Mesothelial cell of epicardium (in vitro differentiated cells): Measurements from ENCODE around the gene HLA-DOB. TPM values are rescaled to one million over a fixed set of nuclear protein-coding genes. Genes with fewer than 3 reads are reported as not detected.

Source experiments
- DNase-seq, 2 experiments: peaks; one replicate each; pipeline ENCODE4 v3.0.0; 2021; ENCODE audit warnings: low spot score in 2 of 2; ENCODE audit not compliant: unreplicated experiment in 2 of 2
- H3K27ac Mint-ChIP-seq: 2 replicates; pipeline ENCODE4 v1.8.0; 2021; ENCODE audit warnings: mixed read lengths
- H3K27me3 Mint-ChIP-seq: 2 replicates; pipeline ENCODE4 v1.8.0; 2021; ENCODE audit warnings: low read depth, mixed read lengths
- H3K36me3 Mint-ChIP-seq: 2 replicates; pipeline ENCODE4 v1.8.0; 2021; ENCODE audit warnings: mixed read lengths
- H3K4me1 Mint-ChIP-seq: 2 replicates; pipeline ENCODE4 v1.8.0; 2021; ENCODE audit warnings: mixed read lengths
- H3K4me3 Mint-ChIP-seq: 2 replicates; pipeline ENCODE4 v1.8.0; 2021; ENCODE audit warnings: mild to moderate bottlenecking, moderate library complexity, mixed read lengths
- H3K9me3 Mint-ChIP-seq: 2 replicates; pipeline ENCODE4 v1.8.0; 2021; ENCODE audit warnings: mixed read lengths
- total RNA-seq: library from RNA; stranded (reverse); gene quantifications from 3 replicates; pipeline ENCODE4 v1.2.1, GENCODE V29; 2021
- TF ChIP-seq, protein P1 (sequence below): fragments of 200-600 bp; sonication (generic); IDR thresholded peaks from one replicate; pipeline ENCODE4 v1.5.0; 2021; ENCODE audit warnings: antibody characterized with exemption; ENCODE audit not compliant: unreplicated experiment

Gene HLA-DOB
- total RNA-seq, 1 donor from 2014 or later = 0.45 TPM

DNA sequence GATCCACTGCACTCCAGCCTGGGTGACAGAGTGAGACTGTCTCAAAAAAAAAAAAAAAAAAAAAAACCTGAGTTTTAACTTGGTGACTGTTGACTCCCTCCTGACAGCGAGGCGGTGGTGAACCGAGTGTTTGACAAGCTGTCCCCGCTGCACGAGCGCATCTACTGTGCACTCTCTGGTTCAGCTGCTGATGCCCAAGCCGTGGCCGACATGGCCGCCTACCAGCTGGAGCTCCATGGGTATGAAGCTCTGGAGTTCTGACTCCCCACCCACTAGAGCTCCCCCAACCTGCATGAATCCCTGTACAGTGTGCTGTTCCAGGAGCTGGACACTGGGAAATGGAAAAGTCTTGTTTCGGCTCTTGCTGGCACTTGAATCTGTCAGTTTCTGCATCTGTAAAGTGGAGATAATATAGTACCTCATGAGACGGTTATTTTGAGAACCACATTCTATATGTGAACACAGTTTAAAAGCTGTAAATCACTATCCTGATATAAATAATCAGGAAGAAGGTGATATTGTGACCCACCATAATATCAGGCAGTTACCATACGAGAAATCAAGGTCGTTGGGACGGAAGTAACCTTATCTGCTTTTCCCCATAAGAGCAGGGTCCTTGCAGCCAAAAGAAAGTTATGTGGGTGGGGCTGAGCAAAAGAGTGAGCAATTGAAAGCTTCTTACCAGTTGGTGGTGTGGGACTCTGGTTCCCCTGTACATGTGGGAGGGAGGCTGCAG, 40.5 kb upstream of the HLA-DOB start:
- no peaks in the 10 kb centered on the region for H3K36me3 Mint-ChIP-seq
- peaks cover 71% of the 10 kb centered on the region for H3K27me3 Mint-ChIP-seq
- TF ChIP-seq, protein P1, sequence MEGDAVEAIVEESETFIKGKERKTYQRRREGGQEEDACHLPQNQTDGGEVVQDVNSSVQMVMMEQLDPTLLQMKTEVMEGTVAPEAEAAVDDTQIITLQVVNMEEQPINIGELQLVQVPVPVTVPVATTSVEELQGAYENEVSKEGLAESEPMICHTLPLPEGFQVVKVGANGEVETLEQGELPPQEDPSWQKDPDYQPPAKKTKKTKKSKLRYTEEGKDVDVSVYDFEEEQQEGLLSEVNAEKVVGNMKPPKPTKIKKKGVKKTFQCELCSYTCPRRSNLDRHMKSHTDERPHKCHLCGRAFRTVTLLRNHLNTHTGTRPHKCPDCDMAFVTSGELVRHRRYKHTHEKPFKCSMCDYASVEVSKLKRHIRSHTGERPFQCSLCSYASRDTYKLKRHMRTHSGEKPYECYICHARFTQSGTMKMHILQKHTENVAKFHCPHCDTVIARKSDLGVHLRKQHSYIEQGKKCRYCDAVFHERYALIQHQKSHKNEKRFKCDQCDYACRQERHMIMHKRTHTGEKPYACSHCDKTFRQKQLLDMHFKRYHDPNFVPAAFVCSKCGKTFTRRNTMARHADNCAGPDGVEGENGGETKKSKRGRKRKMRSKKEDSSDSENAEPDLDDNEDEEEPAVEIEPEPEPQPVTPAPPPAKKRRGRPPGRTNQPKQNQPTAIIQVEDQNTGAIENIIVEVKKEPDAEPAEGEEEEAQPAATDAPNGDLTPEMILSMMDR = no peak
- no peak overlapping the region for H3K4me3 Mint-ChIP-seq
- H3K4me1 Mint-ChIP-seq = peaks cover 31% of the 10 kb centered on the region
- no peak overlapping the region for H3K27ac Mint-ChIP-seq
- no peak for DNase-seq
- H3K9me3 Mint-ChIP-seq = no peaks in the 10 kb centered on the region

DNA sequence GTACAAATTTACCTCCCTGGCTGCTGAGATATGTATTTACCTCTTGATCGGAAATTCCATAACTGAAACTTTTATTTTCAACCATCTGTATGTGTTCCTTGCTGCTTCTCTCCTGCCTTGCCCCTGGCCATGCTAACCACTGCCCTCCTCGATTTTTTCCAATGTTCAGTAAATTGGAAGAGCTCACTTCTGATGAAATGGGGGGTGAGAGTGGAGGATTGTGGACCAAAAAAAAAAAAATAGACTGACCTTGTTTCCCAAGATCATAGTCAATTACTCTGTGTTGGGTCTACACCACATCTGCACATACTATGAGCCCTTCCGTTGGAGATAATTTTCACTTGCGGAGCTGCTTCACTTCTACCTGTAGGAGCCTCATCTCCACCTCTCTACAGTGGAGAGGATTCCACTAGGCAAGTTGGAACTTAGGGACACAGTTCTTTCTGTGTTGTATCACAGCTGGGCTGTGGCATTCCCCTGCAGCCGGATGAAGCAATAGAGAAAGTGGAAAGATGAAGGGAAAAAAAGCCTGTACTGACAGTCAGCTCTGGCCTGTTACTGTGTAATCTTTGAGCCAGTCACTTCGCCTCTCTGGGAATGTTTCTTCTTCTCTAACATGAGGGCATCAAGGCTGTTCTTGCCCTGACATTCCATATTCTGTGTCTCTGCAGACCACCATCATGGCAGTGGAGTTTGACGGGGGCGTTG, 38.8 kb upstream of the HLA-DOB start:
- H3K4me3 Mint-ChIP-seq = no peak overlapping the region

DNA sequence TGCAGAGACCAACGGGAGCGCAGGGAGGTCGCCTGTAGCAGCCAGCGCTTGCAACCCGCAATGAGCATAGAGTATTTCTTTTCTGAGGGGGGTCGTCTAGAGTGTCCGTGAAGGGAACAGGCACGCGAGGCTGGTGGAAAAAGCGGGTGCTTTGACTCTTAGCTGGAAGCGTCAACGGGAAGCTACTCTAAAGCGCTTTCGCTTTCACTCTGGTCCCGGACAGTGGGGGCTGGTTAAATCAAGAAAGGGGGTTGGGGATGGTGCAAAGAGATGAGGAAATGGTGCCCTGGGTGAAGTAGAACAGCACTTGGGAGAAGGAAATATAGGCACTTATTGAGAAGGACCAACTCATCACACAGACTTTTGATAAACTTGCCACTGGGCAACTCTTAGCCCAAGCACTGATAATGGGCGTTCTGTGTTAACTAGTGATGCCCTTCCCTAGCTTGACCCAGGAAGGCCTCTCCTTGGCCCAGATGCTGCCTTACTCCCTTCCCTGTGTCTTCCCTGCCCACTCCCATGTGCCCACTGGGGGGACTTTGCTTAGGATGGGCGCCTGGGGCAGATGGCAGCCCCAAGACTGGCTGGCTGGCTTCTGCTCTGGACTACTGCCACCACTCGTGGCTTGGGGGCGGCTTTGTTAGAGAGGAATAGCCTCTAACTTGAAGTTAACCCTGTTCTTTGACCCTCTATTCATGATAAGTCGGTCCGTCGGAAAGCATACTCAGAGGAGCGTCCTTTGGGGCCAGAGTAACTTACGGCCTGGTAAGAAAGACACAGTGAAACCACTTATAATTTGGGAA, 37.8 kb upstream of the HLA-DOB start:
- Mint-ChIP-seq H3K27ac (peak overlapping the region; percentile 22), H3K4me1 (peaks cover 17% of the 10 kb centered on the region), H3K36me3 (peaks cover 8% of the 10 kb centered on the region), H3K9me3 (no peaks in the 10 kb centered on the region), H3K27me3 (peaks cover 93% of the 10 kb centered on the region), H3K4me3 (peak overlapping the region; percentile 91)
- TF ChIP-seq, protein P1 = no peak
- no peak for DNase-seq

More for the DNA sequence above, 38.8 kb upstream of the HLA-DOB start:
- Mint-ChIP-seq H3K27ac (no peak overlapping the region), H3K4me1 (peaks cover 20% of the 10 kb centered on the region), H3K9me3 (no peaks in the 10 kb centered on the region), H3K36me3 (peaks cover 2% of the 10 kb centered on the region), H3K27me3 (peaks cover 87% of the 10 kb centered on the region)
- DNase-seq = no peak
- TF ChIP-seq, protein P1 = no peak

DNA sequence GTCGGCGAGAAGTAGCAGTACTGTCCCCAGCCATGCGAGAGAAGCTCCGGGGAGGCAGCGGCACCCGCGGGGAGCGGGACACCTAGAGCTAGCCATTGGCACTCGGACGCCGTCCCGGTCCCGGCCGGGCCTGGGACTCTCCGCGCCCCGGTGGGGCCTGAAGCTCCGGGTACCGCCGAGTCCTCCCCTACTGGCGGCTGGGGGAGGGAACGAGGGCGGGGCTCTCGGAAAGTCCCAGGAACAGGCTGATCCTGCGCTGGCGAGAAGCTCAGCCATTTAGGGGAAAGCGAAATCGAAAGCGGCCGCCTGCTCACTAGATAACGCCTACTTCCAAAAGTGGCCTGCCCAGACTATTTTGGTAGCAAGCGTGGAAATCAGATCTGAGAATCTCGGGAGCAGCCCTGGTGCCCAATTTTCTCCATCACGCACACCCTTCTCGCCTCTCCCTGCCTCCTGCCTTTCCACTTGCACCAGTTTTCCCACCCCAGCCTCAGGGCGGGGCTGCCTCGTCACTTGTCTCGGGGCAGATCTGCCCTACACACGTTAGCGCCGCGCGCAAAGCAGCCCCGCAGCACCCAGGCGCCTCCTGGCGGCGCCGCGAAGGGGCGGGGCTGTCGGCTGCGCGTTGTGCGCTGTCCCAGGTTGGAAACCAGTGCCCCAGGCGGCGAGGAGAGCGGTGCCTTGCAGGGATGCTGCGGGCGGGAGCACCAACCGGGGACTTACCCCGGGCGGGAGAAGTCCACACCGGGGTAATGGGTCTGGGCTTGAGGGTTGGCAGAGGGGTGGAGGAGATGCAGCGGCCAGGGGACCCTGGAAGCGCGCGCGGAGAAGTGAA, 37.0 kb upstream of the HLA-DOB start, which contains the start of the genes PSMB9 and TAP1:
TSS of gene PSMB9 (plus strand) at position 652 of the 835 bp plus-strand sequence. CDS start at position 690, 38 bp downstream.
TSS of gene TAP1 (minus strand) at position 164 of the 835 bp plus-strand sequence. CDS start at position 96, 68 bp downstream.
- DNase-seq = peak; percentile 80 to 90
- H3K27ac Mint-ChIP-seq = peak within 1 kb of the TSS; percentile 98
- TF ChIP-seq, protein P1 = peak; percentile 42

More for the DNA sequence above, 37.0 kb upstream of the HLA-DOB start, which contains the start of the genes PSMB9 and TAP1:
- H3K27me3 Mint-ChIP-seq = peaks cover 91% of the 10 kb centered on the region
- peaks cover 17% of the 10 kb centered on the region for H3K4me1 Mint-ChIP-seq
- peak within 1 kb of the TSS; percentile 91 for H3K4me3 Mint-ChIP-seq
- H3K9me3 Mint-ChIP-seq = no peaks in the 10 kb centered on the region
- H3K36me3 Mint-ChIP-seq = peaks cover 11% of the 10 kb centered on the region
